Calu3 (cell line): ENCODE measurements around the gene CHKA. TPM values are rescaled to one million over a fixed set of nuclear protein-coding genes. Genes with fewer than 3 reads are reported as not detected.

Source experiments
- BruUV-seq: library from RNA; stranded (reverse); fragments of 400-500 nt; replicated peaks from 2 replicates; lab custom pipeline; 2021; lab: Mats Ljungman, UMichigan
- CTCF ChIA-PET: fragments of 300-600 bp; sonication (Branson Sonifier 250); formaldehyde crosslinking; loops from one replicate; lab custom pipeline; 2022; ENCODE audit warnings: antibody characterized with exemption; lab: Charles Lee
- DNase-seq: peaks from one replicate; pipeline ENCODE4 v3.0.0; 2022
- H3K27ac Mint-ChIP-seq: one replicate; pipeline ENCODE4 v1.8.0; 2022; ENCODE audit warnings: mixed read lengths; ENCODE audit not compliant: unreplicated experiment
- H3K27me3 Mint-ChIP-seq: one replicate; pipeline ENCODE4 v1.8.0; 2022; ENCODE audit warnings: mixed read lengths; ENCODE audit not compliant: unreplicated experiment
- H3K36me3 Mint-ChIP-seq: one replicate; pipeline ENCODE4 v1.8.0; 2022; ENCODE audit warnings: mild to moderate bottlenecking, moderate library complexity, mixed read lengths; ENCODE audit not compliant: insufficient read depth, unreplicated experiment
- H3K4me1 Mint-ChIP-seq: one replicate; pipeline ENCODE4 v1.8.0; 2022; ENCODE audit warnings: mild to moderate bottlenecking, low read depth, mixed read lengths; ENCODE audit not compliant: unreplicated experiment
- H3K4me3 Mint-ChIP-seq: one replicate; pipeline ENCODE4 v1.8.0; 2022; ENCODE audit warnings: mild to moderate bottlenecking, low read depth, moderate library complexity, mixed read lengths; ENCODE audit not compliant: unreplicated experiment
- H3K9me3 Mint-ChIP-seq: one replicate; pipeline ENCODE4 v1.8.0; 2022; ENCODE audit warnings: low read depth, mixed read lengths; ENCODE audit not compliant: unreplicated experiment
- intact Hi-C: fragments of 100-400 bp; cut with micrococcal nuclease; formaldehyde crosslinking; loops from one replicate; pipeline ENCODE4 v1.10.0; 2022; ENCODE audit not compliant: unreplicated experiment
- total RNA-seq: library from RNA; stranded (reverse); gene quantifications from 2 replicates; pipeline ENCODE4 v1.2.3, GENCODE V29; 2022
- TF ChIP-seq, protein P1 (sequence below): fragments of 200-600 bp; IDR thresholded peaks from one replicate; pipeline ENCODE4 v1.8.0; 2022; ENCODE audit warnings: antibody characterized with exemption; ENCODE audit not compliant: unreplicated experiment

Gene CHKA
- total RNA-seq, 1 experiment from 2014 or later, result 104 TPM

DNA sequence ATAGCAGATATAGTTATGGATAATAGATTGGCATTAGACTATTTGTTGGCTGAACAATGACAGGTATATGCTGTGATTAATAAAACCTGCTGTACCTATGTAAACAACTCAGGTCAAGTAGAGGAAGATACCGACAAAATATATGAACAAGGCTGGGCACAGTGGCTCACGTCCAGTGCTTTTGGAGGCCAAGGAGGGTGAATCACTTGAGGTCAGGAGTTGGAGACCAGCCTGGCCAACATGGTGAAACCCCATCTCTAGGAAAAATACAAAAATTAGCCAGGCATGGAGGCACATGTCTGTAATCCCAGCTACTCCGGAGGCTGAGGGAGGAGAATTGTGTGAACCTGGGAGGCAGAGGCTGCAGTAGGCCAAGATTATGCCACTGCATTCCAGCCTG is 14.0 kb upstream of the CHKA start:
- BruUV-seq, result no TSS peak
- DNase-seq, result no peak
- H3K9me3 Mint-ChIP-seq, result peaks cover 11% of the 10 kb centered on the region
- no peak overlapping the region for H3K27ac Mint-ChIP-seq
- TF ChIP-seq, protein P1, sequence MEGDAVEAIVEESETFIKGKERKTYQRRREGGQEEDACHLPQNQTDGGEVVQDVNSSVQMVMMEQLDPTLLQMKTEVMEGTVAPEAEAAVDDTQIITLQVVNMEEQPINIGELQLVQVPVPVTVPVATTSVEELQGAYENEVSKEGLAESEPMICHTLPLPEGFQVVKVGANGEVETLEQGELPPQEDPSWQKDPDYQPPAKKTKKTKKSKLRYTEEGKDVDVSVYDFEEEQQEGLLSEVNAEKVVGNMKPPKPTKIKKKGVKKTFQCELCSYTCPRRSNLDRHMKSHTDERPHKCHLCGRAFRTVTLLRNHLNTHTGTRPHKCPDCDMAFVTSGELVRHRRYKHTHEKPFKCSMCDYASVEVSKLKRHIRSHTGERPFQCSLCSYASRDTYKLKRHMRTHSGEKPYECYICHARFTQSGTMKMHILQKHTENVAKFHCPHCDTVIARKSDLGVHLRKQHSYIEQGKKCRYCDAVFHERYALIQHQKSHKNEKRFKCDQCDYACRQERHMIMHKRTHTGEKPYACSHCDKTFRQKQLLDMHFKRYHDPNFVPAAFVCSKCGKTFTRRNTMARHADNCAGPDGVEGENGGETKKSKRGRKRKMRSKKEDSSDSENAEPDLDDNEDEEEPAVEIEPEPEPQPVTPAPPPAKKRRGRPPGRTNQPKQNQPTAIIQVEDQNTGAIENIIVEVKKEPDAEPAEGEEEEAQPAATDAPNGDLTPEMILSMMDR, result no peak
- H3K27me3 Mint-ChIP-seq, result no peaks in the 10 kb centered on the region
- intact Hi-C loops, result no loop called here
- peaks cover 15% of the 10 kb centered on the region for H3K36me3 Mint-ChIP-seq
- peaks cover 3% of the 10 kb centered on the region for H3K4me1 Mint-ChIP-seq
- CTCF ChIA-PET, result no interaction called here
- no peak overlapping the region for H3K4me3 Mint-ChIP-seq

DNA sequence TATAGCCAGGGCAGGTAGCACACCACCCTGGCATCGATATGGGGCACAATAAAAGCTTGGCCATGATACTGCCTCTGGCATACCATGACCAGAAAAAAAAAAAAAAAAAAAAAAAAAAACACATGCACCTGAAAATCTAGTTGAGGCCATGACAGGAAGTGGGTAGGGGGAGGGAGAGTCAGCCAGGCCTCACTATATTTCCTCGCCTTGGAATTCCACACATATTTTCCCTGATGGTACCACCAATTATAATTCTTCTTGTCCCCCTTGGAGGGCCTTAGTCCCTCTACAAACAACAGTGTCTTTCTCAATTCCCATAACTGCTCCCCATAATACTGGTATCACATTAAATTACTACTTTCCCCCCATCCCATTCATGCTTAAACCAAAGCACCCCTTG is 12.6 kb upstream of the CHKA start:
- TF ChIP-seq, protein P1, result no peak
- CTCF ChIA-PET, result interaction anchor here (0.6 kb wide), 1 partner anchor 63 kb away, joined by 4 read pairs; no protein-coding TSS in a partner anchor
- peaks cover 13% of the 10 kb centered on the region for H3K4me1 Mint-ChIP-seq
- H3K9me3 Mint-ChIP-seq, result peaks cover 16% of the 10 kb centered on the region
- no peak overlapping the region for H3K4me3 Mint-ChIP-seq
- no peak for DNase-seq
- H3K27me3 Mint-ChIP-seq, result no peaks in the 10 kb centered on the region
- no TSS peak for BruUV-seq
- no peak overlapping the region for H3K27ac Mint-ChIP-seq
- peaks cover 19% of the 10 kb centered on the region for H3K36me3 Mint-ChIP-seq
- intact Hi-C loops, result no loop called here

DNA sequence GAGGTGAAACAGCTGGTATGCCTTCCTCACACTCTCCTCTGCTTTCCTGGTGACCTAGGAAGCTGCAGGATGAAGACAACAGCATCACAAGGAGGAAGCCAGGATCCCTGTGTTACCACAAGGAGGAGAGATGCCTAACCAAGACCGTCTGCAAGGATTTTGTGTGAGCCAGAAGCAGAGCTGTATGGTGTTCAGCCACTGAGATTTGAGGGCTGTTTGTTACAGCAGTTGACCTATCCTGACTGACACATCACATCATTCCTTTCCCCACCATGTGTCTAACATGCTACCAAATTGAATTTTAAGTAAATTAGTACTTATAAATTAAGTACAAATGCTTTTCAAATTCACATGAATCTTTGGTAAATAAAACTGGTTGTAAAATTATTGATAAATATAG is 8.9 kb upstream of the CHKA start:
- H3K27me3 Mint-ChIP-seq, result no peaks in the 10 kb centered on the region
- peaks cover 16% of the 10 kb centered on the region for H3K9me3 Mint-ChIP-seq
- no peak for DNase-seq
- peaks cover 21% of the 10 kb centered on the region for H3K36me3 Mint-ChIP-seq
- intact Hi-C loops, result no loop called here
- H3K27ac Mint-ChIP-seq, result peak overlapping the region; percentile 5
- CTCF ChIA-PET, result no interaction called here
- TF ChIP-seq, protein P1, result no peak
- H3K4me1 Mint-ChIP-seq, result peaks cover 27% of the 10 kb centered on the region
- no peak overlapping the region for H3K4me3 Mint-ChIP-seq
- BruUV-seq, result no TSS peak

DNA sequence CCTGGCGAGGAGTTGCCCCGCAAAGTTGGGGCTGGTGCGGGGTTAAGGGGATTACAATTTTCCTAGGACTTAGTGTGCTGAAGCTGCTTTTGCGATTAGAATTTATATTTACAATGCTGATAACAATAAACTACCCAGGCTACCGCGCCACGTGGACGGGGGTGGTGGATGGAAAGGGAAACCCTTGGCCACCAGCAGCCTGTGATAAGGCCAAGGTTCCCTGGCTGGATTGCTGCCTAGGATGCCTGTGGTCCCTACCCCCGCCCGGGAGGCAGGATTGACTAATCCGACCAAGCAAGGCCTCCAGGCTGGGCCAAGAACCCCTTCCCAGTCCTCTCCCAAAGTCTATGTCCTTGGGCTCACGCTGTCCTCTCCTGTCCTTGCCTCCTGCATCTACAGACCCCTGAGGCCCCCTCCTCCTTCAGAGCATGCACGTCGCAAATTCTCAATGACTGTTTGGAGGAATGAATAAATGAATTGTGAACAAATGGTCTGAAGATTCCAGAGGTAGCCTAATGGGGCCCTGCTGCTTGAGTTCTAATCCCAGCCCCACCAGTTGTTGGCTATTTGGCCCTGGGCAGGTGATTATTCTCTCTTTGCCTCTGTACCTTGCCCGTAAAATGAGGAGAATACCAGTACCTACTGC is 7.6 kb upstream of the CHKA start:
- DNase-seq, result peak; percentile 65
- BruUV-seq, result no TSS peak
- Mint-ChIP-seq H3K4me3 (peak overlapping the region; percentile 24), H3K36me3 (peaks cover 13% of the 10 kb centered on the region), H3K9me3 (peaks cover 13% of the 10 kb centered on the region), H3K27me3 (no peaks in the 10 kb centered on the region), H3K27ac (peak overlapping the region; percentile 5), H3K4me1 (peaks cover 37% of the 10 kb centered on the region)
- TF ChIP-seq, protein P1, result no peak
- intact Hi-C loops, result no loop called here
- CTCF ChIA-PET, result interaction anchor here (0.7 to 1.3 kb wide), 5 partner anchors 10 to 116 kb away, joined by 3 to 5 read pairs (median 4); no protein-coding TSS in a partner anchor
